Fibroblast of lung (primary cell): ENCODE results near the gene ADGRV1. TPM values are rescaled to one million over a fixed set of nuclear protein-coding genes. Genes with fewer than 3 reads are reported as not detected.
"Not testable (repeated sequence)": the region's sequence is repeated elsewhere in the genome, so short reads cannot be mapped to it uniquely, and the experiment has no call there.

ENCODE experiments used
- DNase-seq, 2 donors: peaks; one replicate each; pipeline versions ENCODE4 v3.0.0 to v3.0.0-alpha.2; 2010; ENCODE audit warnings: low read depth in 2 of 2
- H2AFZ ChIP-seq: 2 replicates; pipeline ENCODE4 v1.5.1; 2012; ENCODE audit warnings: low read length, control low read depth, inconsistent platforms
- H3K27ac ChIP-seq: 2 replicates; pipeline ENCODE4 v1.5.1; 2011; ENCODE audit warnings: low read length, control low read depth; ENCODE audit not compliant: insufficient read depth
- H3K27me3 ChIP-seq: 2 replicates; pipeline ENCODE4 v1.5.1; 2011; ENCODE audit warnings: mild to moderate bottlenecking, low read length; ENCODE audit not compliant: control insufficient read depth, insufficient read depth
- H3K36me3 ChIP-seq: 2 replicates; pipeline ENCODE4 v1.5.1; 2011; ENCODE audit warnings: low read length; ENCODE audit not compliant: control insufficient read depth, insufficient read depth
- H3K4me1 ChIP-seq: 2 replicates; pipeline ENCODE4 v1.5.1; 2011; ENCODE audit warnings: low read length; ENCODE audit not compliant: control insufficient read depth, insufficient read depth; ENCODE audit errors: extremely low read depth
- H3K4me2 ChIP-seq: 2 replicates; pipeline ENCODE4 v1.5.1; 2011; ENCODE audit warnings: low read length, control low read depth; ENCODE audit not compliant: insufficient read depth; ENCODE audit errors: extremely low read depth
- H3K4me3 ChIP-seq, 4 experiments: fragments of 200-600 bp in 1 of 4; sonication (generic) in 1 of 4; replicated peaks in 1 of 4; 2 replicates each; pipeline ENCODE4 v1.5.1; 2011 to 2016; ENCODE audit warnings: low read length in 4 of 4, low read depth in 3 of 4, mild to moderate bottlenecking in 3 of 4, control low read depth in 2 of 4, inconsistent platforms in 1 of 4, mixed read lengths in 1 of 4; ENCODE audit not compliant: insufficient read depth in 1 of 4; ENCODE audit errors: control extremely low read depth in 1 of 4
- H3K79me2 ChIP-seq: 2 replicates; pipeline ENCODE4 v1.5.1; 2012; ENCODE audit warnings: mild to moderate bottlenecking, low read length, inconsistent platforms; ENCODE audit not compliant: control insufficient read depth, insufficient read depth
- H3K9ac ChIP-seq: 2 replicates; pipeline ENCODE4 v1.5.1; 2011; ENCODE audit warnings: mild to moderate bottlenecking, low read length, control low read depth; ENCODE audit not compliant: insufficient read depth
- H3K9me3 ChIP-seq: 2 replicates; pipeline ENCODE4 v1.5.1; 2012; ENCODE audit warnings: low read depth, low read length; ENCODE audit not compliant: control insufficient read depth, insufficient read depth
- H4K20me1 ChIP-seq: 2 replicates; pipeline ENCODE4 v1.5.1; 2011; ENCODE audit warnings: low read length; ENCODE audit not compliant: control insufficient read depth, insufficient read depth; ENCODE audit errors: extremely low read depth
- EZH2 ChIP-seq: IDR thresholded peaks from 2 replicates; pipeline ENCODE4 v1.5.1; 2012; ENCODE audit warnings: low read length, control low read depth, mild to moderate bottlenecking; ENCODE audit errors: missing control alignments
- polyA plus RNA-seq, 2 donors: library from polyadenylated mRNA; depleted of rRNA in 1 of 2; stranded (reverse) in 1 of 2; unstranded in 1 of 2; fragments of >200 nt; gene quantifications; 2 replicates each; pipeline ENCODE4 v1.2.1, GENCODE V29; 2011 to 2012; ENCODE audit warnings: missing spikeins in 1 of 2
- total RNA-seq: library from RNA; depleted of rRNA; stranded (reverse); fragments of >200 nt; gene quantifications from 2 replicates; pipeline ENCODE4 v1.2.1, GENCODE V29; 2014
- TF ChIP-seq, protein P1 (sequence below), 2 donors: IDR thresholded peaks in 1 of 2; conservative IDR thresholded peaks in 1 of 2; 1 replicate in 1 of 2; 2 replicates in 1 of 2; pipeline ENCODE4 v1.5.1; 2011 to 2012; ENCODE audit warnings: low read length in 2 of 2, control low read depth in 1 of 2, inconsistent platforms in 1 of 2, low read depth in 1 of 2, mild to moderate bottlenecking in 1 of 2

Gene ADGRV1
- total and polyA plus RNA-seq, 2 donors (not counting 1 experiment from before 2014, with no cell fraction given): 0.15 to 0.17 TPM

DNA sequence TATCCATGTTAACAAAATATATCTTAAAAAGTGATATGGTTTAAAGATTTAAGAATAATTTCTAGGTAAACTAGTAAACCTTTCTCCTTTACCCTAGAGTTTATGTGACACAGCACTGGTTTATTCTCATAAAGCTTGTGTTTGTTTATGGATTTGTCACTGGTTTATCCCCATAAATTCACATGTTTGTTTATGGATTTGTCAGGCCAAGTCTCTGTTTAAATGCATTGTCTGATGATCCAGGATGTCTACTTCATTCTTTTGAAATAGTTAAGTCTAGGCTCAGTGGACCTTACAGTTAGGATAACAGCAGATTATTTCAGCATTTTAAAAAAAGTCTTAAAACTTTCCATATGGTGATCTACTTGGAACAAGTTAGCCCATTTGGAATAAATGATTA lies 490.5 kb downstream of the ADGRV1 start:
- H2AFZ ChIP-seq: no peak overlapping the region
- H3K4me2 ChIP-seq: no peak overlapping the region
- no peaks in the 10 kb centered on the region for H3K9me3 ChIP-seq
- no peaks in the 10 kb centered on the region for H3K27me3 ChIP-seq
- no peak overlapping the region for H3K4me3 ChIP-seq
- H3K27ac ChIP-seq: no peak overlapping the region
- TF ChIP-seq, protein P1, sequence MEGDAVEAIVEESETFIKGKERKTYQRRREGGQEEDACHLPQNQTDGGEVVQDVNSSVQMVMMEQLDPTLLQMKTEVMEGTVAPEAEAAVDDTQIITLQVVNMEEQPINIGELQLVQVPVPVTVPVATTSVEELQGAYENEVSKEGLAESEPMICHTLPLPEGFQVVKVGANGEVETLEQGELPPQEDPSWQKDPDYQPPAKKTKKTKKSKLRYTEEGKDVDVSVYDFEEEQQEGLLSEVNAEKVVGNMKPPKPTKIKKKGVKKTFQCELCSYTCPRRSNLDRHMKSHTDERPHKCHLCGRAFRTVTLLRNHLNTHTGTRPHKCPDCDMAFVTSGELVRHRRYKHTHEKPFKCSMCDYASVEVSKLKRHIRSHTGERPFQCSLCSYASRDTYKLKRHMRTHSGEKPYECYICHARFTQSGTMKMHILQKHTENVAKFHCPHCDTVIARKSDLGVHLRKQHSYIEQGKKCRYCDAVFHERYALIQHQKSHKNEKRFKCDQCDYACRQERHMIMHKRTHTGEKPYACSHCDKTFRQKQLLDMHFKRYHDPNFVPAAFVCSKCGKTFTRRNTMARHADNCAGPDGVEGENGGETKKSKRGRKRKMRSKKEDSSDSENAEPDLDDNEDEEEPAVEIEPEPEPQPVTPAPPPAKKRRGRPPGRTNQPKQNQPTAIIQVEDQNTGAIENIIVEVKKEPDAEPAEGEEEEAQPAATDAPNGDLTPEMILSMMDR (conservative IDR thresholded peaks at IDR 0.05 in 1 of 2, IDR thresholded peaks at IDR 0.05 in 1 of 2; ENCODE audit: low read depth in 1 of 2, low read length in 2 of 2): no peak
- no peak for TF ChIP-seq EZH2
- H3K79me2 ChIP-seq: no peaks in the 10 kb centered on the region
- H3K4me1 ChIP-seq: no peaks in the 10 kb centered on the region
- H4K20me1 ChIP-seq: no peaks in the 10 kb centered on the region
- no peak overlapping the region for H3K9ac ChIP-seq
- DNase-seq: no peak
- no peaks in the 10 kb centered on the region for H3K36me3 ChIP-seq

DNA sequence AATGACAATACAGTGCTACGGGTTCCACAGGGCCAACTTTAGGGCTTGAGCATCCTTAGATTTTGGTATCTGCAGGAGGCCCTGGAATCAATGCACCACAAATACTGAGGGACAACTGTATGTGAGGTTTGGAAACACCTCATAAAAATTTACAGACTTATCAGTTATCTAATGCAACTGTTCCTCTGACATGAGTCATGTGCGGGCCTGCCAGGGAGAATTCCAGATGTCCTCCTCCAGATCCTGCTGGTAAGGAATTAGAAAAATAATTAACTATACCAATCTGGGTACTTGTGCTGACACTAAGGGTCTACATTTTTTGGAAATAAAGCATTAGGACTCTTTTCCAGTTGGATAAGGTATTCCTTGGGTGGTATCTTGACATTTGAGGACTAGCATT lies 491.2 kb downstream of the ADGRV1 start:
- TF ChIP-seq, protein P1 (conservative IDR thresholded peaks at IDR 0.05 in 1 of 2, IDR thresholded peaks at IDR 0.05 in 1 of 2; ENCODE audit: low read depth in 1 of 2, low read length in 2 of 2): no peak
- TF ChIP-seq EZH2: no peak

DNA sequence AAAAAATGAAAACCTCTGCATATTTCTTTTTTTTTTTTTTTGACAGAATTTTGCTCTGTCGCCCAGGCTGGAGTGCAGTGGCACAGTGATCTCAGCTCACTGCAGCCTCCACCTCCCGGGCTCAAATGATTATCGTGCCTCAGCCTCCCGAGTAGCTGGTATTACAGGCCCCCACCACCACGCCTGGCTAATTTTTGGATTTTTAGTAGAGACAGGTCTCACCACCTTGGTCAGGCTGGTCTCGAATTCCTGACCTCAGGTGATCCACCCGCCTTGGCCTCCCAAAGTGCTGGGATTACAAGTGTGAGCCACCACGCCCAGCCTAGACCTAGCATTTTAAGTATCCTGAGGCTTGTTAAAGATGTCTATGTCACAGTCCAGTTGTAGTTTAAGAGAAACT lies 493.8 kb downstream of the ADGRV1 start:
- H3K4me2 ChIP-seq, H3K36me3 ChIP-seq, H4K20me1 ChIP-seq, DNase-seq, H3K4me1 ChIP-seq, H3K4me3 ChIP-seq, H2AFZ ChIP-seq, H3K27me3 ChIP-seq, H3K27ac ChIP-seq, H3K9me3 ChIP-seq, H3K79me2 ChIP-seq, H3K9ac ChIP-seq: not testable (repeated sequence)

More for the DNA sequence above, 491.2 kb downstream of the ADGRV1 start:
- Histone ChIP-seq H3K4me3 (no peak overlapping the region), H3K9ac (no peak overlapping the region), H3K79me2 (no peaks in the 10 kb centered on the region), H3K27me3 (no peaks in the 10 kb centered on the region), H4K20me1 (no peaks in the 10 kb centered on the region), H3K4me2 (no peak overlapping the region), H3K9me3 (no peaks in the 10 kb centered on the region), H3K27ac (no peak overlapping the region), H3K36me3 (no peaks in the 10 kb centered on the region), H2AFZ (no peak overlapping the region), H3K4me1 (no peaks in the 10 kb centered on the region)
- peak; percentile 18 to 62 for DNase-seq
